Cardiac muscle cell (in vitro differentiated cells and primary cell): ENCODE measurements around the gene SHOC2. TPM values are rescaled to one million over a fixed set of nuclear protein-coding genes. Genes with fewer than 3 reads are reported as not detected.

Experiments used
- DNase-seq, 2 donors: peaks; one replicate each; pipeline versions ENCODE4 v3.0.0 to v3.0.0-alpha.2; 2010 to 2017; ENCODE audit warnings: low read depth in 1 of 2, low spot score in 1 of 2
- H3K27ac ChIP-seq: fragments of 200-600 bp; sonication (generic); 2 replicates; pipeline ENCODE4 v1.5.1; 2016
- H3K27me3 ChIP-seq: fragments of 200-600 bp; sonication (generic); 2 replicates; pipeline ENCODE4 v1.6.0; 2016; ENCODE audit warnings: control low read depth
- H3K36me3 ChIP-seq: fragments of 200-600 bp; sonication (generic); 2 replicates; pipeline ENCODE4 v1.5.1; 2016; ENCODE audit warnings: control low read depth
- H3K4me1 ChIP-seq: fragments of 200-600 bp; sonication (generic); 2 replicates; pipeline ENCODE4 v1.8.1; 2017; ENCODE audit warnings: low read depth, mild to moderate bottlenecking, mixed run types
- H3K4me3 ChIP-seq: fragments of 200-600 bp; sonication (generic); 2 replicates; pipeline ENCODE4 v1.5.1; 2016; ENCODE audit warnings: mild to moderate bottlenecking
- H3K9me3 ChIP-seq: fragments of 200-600 bp; sonication (generic); 2 replicates; pipeline ENCODE4 v1.5.1; 2017; ENCODE audit warnings: low read depth, mild to moderate bottlenecking, control low read depth
- CTCF ChIP-seq: IDR thresholded peaks from 2 replicates; pipeline ENCODE4 v1.5.1; 2012; ENCODE audit warnings: low read depth, mild to moderate bottlenecking, low read length
- polyA plus RNA-seq: library from polyadenylated mRNA; unstranded; fragments of >200 nt; fragmentation: Nextera tagmentation; extraction: Ambion mirVana; gene quantifications from 2 replicates; pipeline ENCODE4 v1.2.1, GENCODE V29; 2016
- total RNA-seq: library from RNA; depleted of rRNA; stranded (reverse); fragments of >200 nt; gene quantifications from 2 replicates; pipeline ENCODE4 v1.2.3, GENCODE V29; 2016

SHOC2 gene
- total and polyA plus RNA-seq, 2 experiments from 2014 or later: 31.0 to 31.3 TPM

GRCh38 chr10:110936757-110937156 lies 17.4 kb downstream of the SHOC2 start:
- no peak overlapping the region for H3K4me3 ChIP-seq
- no peaks in the 10 kb centered on the region for H3K9me3 ChIP-seq
- H3K27ac ChIP-seq: no peak overlapping the region
- peaks cover 13% of the 10 kb centered on the region for H3K4me1 ChIP-seq
- no peak for TF ChIP-seq CTCF
- no peaks in the 10 kb centered on the region for H3K36me3 ChIP-seq
- H3K27me3 ChIP-seq: no peaks in the 10 kb centered on the region
- no peak for DNase-seq

- TF ChIP-seq CTCF: no peak
- Histone ChIP-seq H3K4me1 (no peaks in the 10 kb centered on the region), H3K27me3 (no peaks in the 10 kb centered on the region), H3K36me3 (no peaks in the 10 kb centered on the region), H3K27ac (no peak overlapping the region), H3K9me3 (no peaks in the 10 kb centered on the region), H3K4me3 (no peak overlapping the region)
- no peak for DNase-seq
Observed at GRCh38 chr10:110939419-110939818, 20.0 kb downstream of the SHOC2 start.

- H3K4me3 ChIP-seq: no peak overlapping the region
- H3K4me1 ChIP-seq: no peaks in the 10 kb centered on the region
- no peaks in the 10 kb centered on the region for H3K36me3 ChIP-seq
- H3K27me3 ChIP-seq: no peaks in the 10 kb centered on the region
- no peak for TF ChIP-seq CTCF
- DNase-seq: peak in 1 of 2 donors; percentile 92
- H3K9me3 ChIP-seq: no peaks in the 10 kb centered on the region
- H3K27ac ChIP-seq: no peak overlapping the region
Observed at GRCh38 chr10:110944792-110945396, 25.5 kb downstream of the SHOC2 start.

DNA sequence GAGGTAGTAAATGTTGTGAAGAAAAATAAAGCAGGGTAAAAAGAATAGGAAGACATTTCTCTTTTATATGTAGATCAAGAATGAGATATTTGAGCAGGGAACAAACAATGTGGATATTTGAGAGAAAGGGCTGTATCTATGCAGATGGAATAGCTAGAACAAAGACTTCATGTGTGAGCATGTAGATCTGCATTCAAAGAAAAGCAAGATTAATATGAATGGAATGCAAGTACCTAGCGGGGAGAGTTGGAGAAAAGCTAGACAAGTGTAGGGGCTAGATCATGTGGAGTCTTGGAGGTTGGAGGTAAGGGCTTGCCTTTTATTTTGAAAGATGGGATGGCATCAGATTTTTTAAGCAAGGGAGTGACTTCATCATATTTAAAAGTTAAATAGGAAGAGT lies 27.1 kb downstream of the SHOC2 start:
- Histone ChIP-seq H3K4me1 (no peaks in the 10 kb centered on the region), H3K27ac (no peak overlapping the region), H3K36me3 (no peaks in the 10 kb centered on the region), H3K9me3 (no peaks in the 10 kb centered on the region), H3K4me3 (no peak overlapping the region), H3K27me3 (no peaks in the 10 kb centered on the region)
- no peak for TF ChIP-seq CTCF
- no peak for DNase-seq

DNA sequence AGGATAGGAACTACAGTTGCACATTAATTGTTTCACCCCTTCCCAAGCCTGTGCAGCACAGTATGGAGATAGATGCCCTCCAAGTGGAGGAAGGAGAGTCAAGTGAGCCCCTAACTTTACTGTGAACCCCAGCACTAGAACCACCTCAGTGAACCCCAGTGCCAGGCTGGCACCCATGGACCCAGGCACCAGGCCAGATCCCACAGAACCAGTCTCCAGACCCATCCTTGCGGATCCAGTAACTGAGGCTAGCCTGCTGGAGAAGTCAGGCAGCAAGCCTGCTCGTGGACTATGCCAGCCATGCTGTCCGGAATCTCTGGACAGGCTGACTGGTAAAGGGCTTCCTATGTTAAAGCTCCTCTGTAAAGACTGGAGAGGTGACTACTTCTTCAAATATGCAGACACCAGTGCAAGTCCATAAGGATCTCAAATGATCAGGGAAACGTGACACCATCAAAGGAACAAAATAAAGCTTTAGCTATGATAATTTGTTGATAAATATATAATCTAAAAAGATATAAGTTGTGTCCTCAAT lies 27.7 kb downstream of the SHOC2 start:
- H3K27me3 ChIP-seq: no peaks in the 10 kb centered on the region
- DNase-seq: peak in 1 of 2 donors; percentile 16
- no peaks in the 10 kb centered on the region for H3K36me3 ChIP-seq
- no peaks in the 10 kb centered on the region for H3K9me3 ChIP-seq
- H3K4me3 ChIP-seq: no peak overlapping the region
- no peak overlapping the region for H3K27ac ChIP-seq
- no peak for TF ChIP-seq CTCF
- no peaks in the 10 kb centered on the region for H3K4me1 ChIP-seq
